Testis (tissue), 3 donors: ENCODE data around the gene FBXL7. TPM values are rescaled to one million over a fixed set of nuclear protein-coding genes. Genes with fewer than 3 reads are reported as not detected.

Source experiments
- DNase-seq: peaks from one replicate; pipeline ENCODE4 v3.0.0-alpha.2; 2019
- H3K27ac ChIP-seq, 2 donors: fragments of 200-600 bp; sonication (generic); one replicate each; pipeline ENCODE4 v1.5.1; 2019
- H3K27me3 ChIP-seq: fragments of 200-600 bp; sonication (generic); one replicate; pipeline ENCODE4 v1.5.1; 2019
- H3K36me3 ChIP-seq: fragments of 200-600 bp; sonication (generic); one replicate; pipeline ENCODE4 v1.5.1; 2017; ENCODE audit warnings: low read depth; ENCODE audit errors: missing control alignments
- H3K4me1 ChIP-seq: fragments of 200-600 bp; sonication (generic); one replicate; pipeline ENCODE4 v1.5.1; 2019
- H3K4me3 ChIP-seq, 2 donors: fragments of 200-600 bp; sonication (generic); one replicate each; pipeline ENCODE4 v1.5.1; 2017 to 2019
- H3K9me3 ChIP-seq: fragments of 200-600 bp; sonication (generic); one replicate; pipeline ENCODE4 v1.5.1; 2017
- CTCF ChIP-seq, 3 experiments: fragments of 450-650 bp in 2 of 3; fragments of 200-600 bp in 1 of 3; sonication (generic) in 1 of 3; IDR thresholded peaks; one replicate each; pipeline ENCODE4 v1.5.1; 2016 to 2019; ENCODE audit warnings: antibody characterized with exemption in 3 of 3, mild to moderate bottlenecking in 2 of 3, moderate library complexity in 1 of 3
- POLR2A ChIP-seq: fragments of 450-650 bp; IDR thresholded peaks from one replicate; pipeline ENCODE4 v1.6.1; 2017; ENCODE audit warnings: antibody characterized with exemption, mild to moderate bottlenecking, moderate library complexity
- WGBS, 2 donors: methylation state at CpG; one replicate each; pipeline ENCODE4 v1.1.5; 2018; 5-methylcytosine and 5-hydroxymethylcytosine counted together
- intact Hi-C: fragments of 100-400 bp; cut with DNase I; formaldehyde crosslinking; loops from one replicate; pipeline ENCODE4 v1.15.1; 2023; ENCODE audit warnings: low total_unique reads
- polyA plus RNA-seq: library from polyadenylated mRNA; stranded (reverse); fragments of 350-450 nt; fragmentation: Illumina TruSeq; extraction: RNeasy Lipid Tissue Mini Kit (QIAGEN cat#74804); gene quantifications from one replicate; pipeline ENCODE4 v1.2.3, GENCODE V29; 2014; ENCODE audit warnings: low read depth, low replicate concordance; ENCODE audit not compliant: insufficient read depth
- total RNA-seq, 2 donors: library from RNA; depleted of rRNA; stranded (reverse); fragments of >200 nt; gene quantifications; one replicate each; pipeline ENCODE4 v1.2.3, GENCODE V29; 2016

Gene FBXL7
- total and polyA plus RNA-seq, 3 donors from 2014 or later, result 9.8 to 17.3 (median 15.2) TPM

- no peak for TF ChIP-seq POLR2A
- no peak for TF ChIP-seq CTCF (IDR thresholded peaks at IDR 0.05)
- Histone ChIP-seq H3K9me3 (no peaks in the 10 kb centered on the region), H3K4me1 (peaks cover 3% of the 10 kb centered on the region), H3K27ac (no peak overlapping the region), H3K36me3 (no peaks in the 10 kb centered on the region), H3K4me3 (no peak overlapping the region), H3K27me3 (no peaks in the 10 kb centered on the region)
- DNase-seq, result no peak
- 77 to 92% methylated on average over 2 of the region's 2 CpGs for WGBS, 2 donors
- intact Hi-C loops, result no loop called here
Measured at GRCh38 chr5:15627647-15628046, 127.7 kb downstream of the FBXL7 start.

GRCh38 chr5:15630441-15630840, 130.5 kb downstream of the FBXL7 start:
- Histone ChIP-seq H3K9me3 (no peaks in the 10 kb centered on the region), H3K4me3 (no peak overlapping the region), H3K36me3 (no peaks in the 10 kb centered on the region), H3K4me1 (peaks cover 3% of the 10 kb centered on the region), H3K27me3 (no peaks in the 10 kb centered on the region), H3K27ac (no peak overlapping the region)
- DNase-seq, result no peak
- intact Hi-C loops, result no loop called here
- TF ChIP-seq CTCF (IDR thresholded peaks at IDR 0.05), result no peak
- TF ChIP-seq POLR2A, result no peak

GRCh38 chr5:15634591-15635288, 134.8 kb downstream of the FBXL7 start:
- no peaks in the 10 kb centered on the region for H3K36me3 ChIP-seq
- no peaks in the 10 kb centered on the region for H3K27me3 ChIP-seq
- H3K4me3 ChIP-seq, result no peak overlapping the region
- H3K4me1 ChIP-seq, result peaks cover 3% of the 10 kb centered on the region
- no peaks in the 10 kb centered on the region for H3K9me3 ChIP-seq
- H3K27ac ChIP-seq, result no peak overlapping the region
- intact Hi-C loops, result no loop called here
- TF ChIP-seq CTCF (IDR thresholded peaks at IDR 0.05) (no peak), POLR2A (no peak)
- no peak for DNase-seq
- WGBS, 2 donors, result 93 to 96% methylated on average over 4 of the region's 4 CpGs

GRCh38 chr5:15635289-15635616, 135.3 kb downstream of the FBXL7 start:
- DNase-seq, result no peak
- WGBS, 2 donors, result 83 to 87% methylated on average over 1 of the region's 1 CpG
- no peaks in the 10 kb centered on the region for H3K36me3 ChIP-seq
- no peak overlapping the region for H3K27ac ChIP-seq
- TF ChIP-seq POLR2A, result no peak
- no peak for TF ChIP-seq CTCF (IDR thresholded peaks at IDR 0.05)
- no peak overlapping the region for H3K4me3 ChIP-seq
- intact Hi-C loops, result no loop called here
- H3K9me3 ChIP-seq, result no peaks in the 10 kb centered on the region
- no peaks in the 10 kb centered on the region for H3K4me1 ChIP-seq
- no peaks in the 10 kb centered on the region for H3K27me3 ChIP-seq

GRCh38 chr5:15637345-15637744, 137.4 kb downstream of the FBXL7 start:
- no peaks in the 10 kb centered on the region for H3K9me3 ChIP-seq

More at GRCh38 chr5:15637345-15637744, 137.4 kb downstream of the FBXL7 start:
- no peak for DNase-seq
- WGBS, 2 donors, result 93 to 96% methylated on average over 1 of the region's 1 CpG
- Histone ChIP-seq H3K4me1 (peaks cover 3% of the 10 kb centered on the region), H3K27me3 (no peaks in the 10 kb centered on the region), H3K36me3 (no peaks in the 10 kb centered on the region), H3K27ac (no peak overlapping the region), H3K4me3 (no peak overlapping the region)
- intact Hi-C loops, result no loop called here
- TF ChIP-seq CTCF (IDR thresholded peaks at IDR 0.05) (no peak), POLR2A (no peak)
